ENCODE measurements around the gene FBXW8.

The FBXW8 gene

GRCh38 chr12:116884871-116885270, 25.9 kb upstream of the FBXW8 start:
- TF ChIP-seq FOXP2 (optimal IDR thresholded peaks at IDR 0.05; ENCODE audit: borderline replicate concordance, extremely low read depth, extremely low read length, insufficient read depth), result no peak
- TF ChIP-seq REST (IDR thresholded peaks at IDR 0.05; ENCODE audit: insufficient read depth in 1 of 2, low read depth in 2 of 2, low read length in 2 of 2), result no peak
- no peak for TF ChIP-seq TAF1 (IDR thresholded peaks at IDR 0.05; ENCODE audit: borderline replicate concordance, insufficient read depth, low read length)
- no peak for TF ChIP-seq SIN3A (IDR thresholded peaks at IDR 0.05; ENCODE audit: borderline replicate concordance, insufficient read depth, low read length)
- TF ChIP-seq POLR2AphosphoS5 (IDR thresholded peaks at IDR 0.05; ENCODE audit: low read depth, low read length), result no peak

GRCh38 chr12:116885491-116885890, 25.3 kb upstream of the FBXW8 start:
- TF ChIP-seq SIN3A (IDR thresholded peaks at IDR 0.05; ENCODE audit: borderline replicate concordance, insufficient read depth, low read length), result no peak
- TF ChIP-seq FOXP2 (optimal IDR thresholded peaks at IDR 0.05; ENCODE audit: borderline replicate concordance, extremely low read depth, extremely low read length, insufficient read depth), result no peak
- TF ChIP-seq TAF1 (IDR thresholded peaks at IDR 0.05; ENCODE audit: borderline replicate concordance, insufficient read depth, low read length), result no peak
- TF ChIP-seq REST (IDR thresholded peaks at IDR 0.05; ENCODE audit: insufficient read depth in 1 of 2, low read depth in 2 of 2, low read length in 2 of 2), result no peak
- TF ChIP-seq POLR2AphosphoS5 (IDR thresholded peaks at IDR 0.05; ENCODE audit: low read depth, low read length), result no peak

- TF ChIP-seq POLR2AphosphoS5 (IDR thresholded peaks at IDR 0.05; ENCODE audit: low read depth, low read length) (no peak), TAF1 (IDR thresholded peaks at IDR 0.05; ENCODE audit: borderline replicate concordance, insufficient read depth, low read length) (no peak), REST (IDR thresholded peaks at IDR 0.05; ENCODE audit: insufficient read depth in 1 of 2, low read depth in 2 of 2, low read length in 2 of 2) (no peak), SIN3A (IDR thresholded peaks at IDR 0.05; ENCODE audit: borderline replicate concordance, insufficient read depth, low read length) (no peak), FOXP2 (optimal IDR thresholded peaks at IDR 0.05; ENCODE audit: borderline replicate concordance, extremely low read depth, extremely low read length, insufficient read depth) (no peak)
Measured at GRCh38 chr12:116887244-116887643, 23.5 kb upstream of the FBXW8 start.

GRCh38 chr12:116887897-116888296, 22.9 kb upstream of the FBXW8 start:
- no peak for TF ChIP-seq SIN3A (IDR thresholded peaks at IDR 0.05; ENCODE audit: borderline replicate concordance, insufficient read depth, low read length)
- TF ChIP-seq POLR2AphosphoS5 (IDR thresholded peaks at IDR 0.05; ENCODE audit: low read depth, low read length), result no peak
- TF ChIP-seq REST (IDR thresholded peaks at IDR 0.05; ENCODE audit: insufficient read depth in 1 of 2, low read depth in 2 of 2, low read length in 2 of 2), result no peak
- no peak for TF ChIP-seq FOXP2 (optimal IDR thresholded peaks at IDR 0.05; ENCODE audit: borderline replicate concordance, extremely low read depth, extremely low read length, insufficient read depth)
- TF ChIP-seq TAF1 (IDR thresholded peaks at IDR 0.05; ENCODE audit: borderline replicate concordance, insufficient read depth, low read length), result no peak

GRCh38 chr12:116890330-116890729, 20.4 kb upstream of the FBXW8 start:
- TF ChIP-seq REST (IDR thresholded peaks at IDR 0.05; ENCODE audit: insufficient read depth in 1 of 2, low read depth in 2 of 2, low read length in 2 of 2) (no peak), SIN3A (IDR thresholded peaks at IDR 0.05; ENCODE audit: borderline replicate concordance, insufficient read depth, low read length) (no peak), FOXP2 (optimal IDR thresholded peaks at IDR 0.05; ENCODE audit: borderline replicate concordance, extremely low read depth, extremely low read length, insufficient read depth) (no peak), TAF1 (IDR thresholded peaks at IDR 0.05; ENCODE audit: borderline replicate concordance, insufficient read depth, low read length) (no peak), POLR2AphosphoS5 (IDR thresholded peaks at IDR 0.05; ENCODE audit: low read depth, low read length) (no peak)
